H1 (cell line): ENCODE results near the gene RNF39. TPM values are rescaled to one million over a fixed set of nuclear protein-coding genes. Genes with fewer than 3 reads are reported as not detected.

ENCODE experiments used
- CTCF ChIA-PET: fragments of 300-600 bp; sonication (Branson Sonifier 250); formaldehyde crosslinking; loops from one replicate; lab custom pipeline; 2021; ENCODE audit not compliant: partially characterized antibody; lab: Charles Lee
- POLR2A ChIA-PET: fragments of 300-600 bp; sonication (Branson Sonifier 250); formaldehyde crosslinking; loops from one replicate; lab custom pipeline; 2021; ENCODE audit warnings: inconsistent platforms; ENCODE audit not compliant: partially characterized antibody; lab: Charles Lee
- DNase-seq, 2 experiments: peaks; one replicate each; pipeline versions ENCODE4 v3.0.0 to v3.0.0-alpha.2; 2010 to 2022; ENCODE audit warnings: low spot score in 2 of 2, low read depth in 1 of 2, mixed read lengths in 1 of 2
- FAIRE-seq: peaks from 2 replicates; lab custom pipeline; 2011; peaks lifted over from hg19 to GRCh38; lab: Jason Lieb, UNC
- H2AFZ ChIP-seq: 2 replicates; pipeline ENCODE4 v1.8.1; 2012; ENCODE audit warnings: low read length, inconsistent platforms
- H2AK5ac ChIP-seq: 2 replicates; pipeline ENCODE4 v1.6.1; 2013; ENCODE audit warnings: low read depth, low read length
- H2BK120ac ChIP-seq: replicated peaks from 2 replicates; pipeline ENCODE3; 2013; ENCODE audit warnings: low read depth, low read length, inconsistent platforms
- H2BK12ac ChIP-seq: 2 replicates; pipeline ENCODE4 v1.6.1; 2013; ENCODE audit warnings: low read depth, low read length
- H2BK15ac ChIP-seq: 2 replicates; pipeline ENCODE4 v1.6.1; 2013; ENCODE audit warnings: low read length
- H2BK20ac ChIP-seq: 2 replicates; pipeline ENCODE4 v1.6.1; 2013; ENCODE audit warnings: low read length
- H2BK5ac ChIP-seq: 2 replicates; pipeline ENCODE4 v1.6.1; 2013; ENCODE audit warnings: low read depth, low read length
- H3K14ac ChIP-seq: 2 replicates; pipeline ENCODE4 v1.6.1; 2013; ENCODE audit warnings: inconsistent platforms; ENCODE audit not compliant: insufficient read length
- H3K18ac ChIP-seq: 2 replicates; pipeline ENCODE4 v1.6.1; 2013; ENCODE audit warnings: low read length; ENCODE audit errors: extremely low read depth
- H3K23ac ChIP-seq: 2 replicates; pipeline ENCODE4 v1.6.1; 2013; ENCODE audit warnings: inconsistent platforms; ENCODE audit not compliant: insufficient read length
- H3K23me2 ChIP-seq: 2 replicates; pipeline ENCODE4 v1.6.1; 2013; ENCODE audit warnings: low read depth, low read length
- H3K27ac ChIP-seq: 2 replicates; pipeline ENCODE4 v1.6.1; 2011; ENCODE audit warnings: low read depth, low read length, inconsistent platforms
- H3K27me3 ChIP-seq, 4 experiments: replicated peaks in 1 of 4; 1 replicate in 1 of 4; 2 replicates in 3 of 4; pipeline versions ENCODE4 v1.6.1 to v1.8.1; 2011 to 2013; ENCODE audit warnings: low read length in 3 of 4, mild to moderate bottlenecking in 3 of 4, inconsistent platforms in 2 of 4, mixed read lengths in 2 of 4, moderate library complexity in 1 of 4; ENCODE audit not compliant: control insufficient read depth in 3 of 4, insufficient read depth in 3 of 4; ENCODE audit errors: extremely low read depth in 1 of 4
- H3K36me3 ChIP-seq, 4 experiments: 2 replicates each; pipeline versions ENCODE4 v1.6.1 to v1.8.1; 2011 to 2013; ENCODE audit warnings: mild to moderate bottlenecking in 4 of 4, low read length in 3 of 4, moderate library complexity in 2 of 4, control low read depth in 1 of 4, inconsistent platforms in 1 of 4; ENCODE audit not compliant: insufficient read depth in 4 of 4, control insufficient read depth in 2 of 4
- H3K4ac ChIP-seq: replicated peaks from 2 replicates; pipeline ENCODE3; 2013; ENCODE audit warnings: low read length, low read depth, mixed read lengths, inconsistent platforms; ENCODE audit not compliant: insufficient read length
- H3K4me1 ChIP-seq, 4 experiments: replicated peaks in 1 of 4; 1 replicate in 1 of 4; 2 replicates in 3 of 4; pipeline versions ENCODE4 v1.6.1 to v1.8.1; 2011 to 2013; ENCODE audit warnings: low read length in 3 of 4, inconsistent platforms in 2 of 4, mixed read lengths in 1 of 4; ENCODE audit not compliant: insufficient read depth in 4 of 4, control insufficient read depth in 3 of 4
- H3K4me2 ChIP-seq, 2 experiments: 2 replicates each; pipeline versions ENCODE4 v1.6.1 to v1.8.1; 2011 to 2013; ENCODE audit warnings: low read depth in 2 of 2, low read length in 2 of 2, control low read depth in 1 of 2, inconsistent platforms in 1 of 2, mild to moderate bottlenecking in 1 of 2; ENCODE audit not compliant: insufficient read depth in 1 of 2
- H3K4me3 ChIP-seq, 4 experiments: fragments of 200-600, 300-600 bp in 1 of 4; sonication (generic), shearing (Covaris generic), sonication (Bioruptor Twin) in 1 of 4; 2 replicates each; pipeline versions ENCODE4 v1.5.1 to v1.8.1; 2011 to 2016; ENCODE audit warnings: low read length in 4 of 4, low read depth in 3 of 4, control low read depth in 2 of 4, inconsistent platforms in 2 of 4, mild to moderate bottlenecking in 2 of 4, mixed read lengths in 1 of 4, moderate library complexity in 1 of 4; ENCODE audit not compliant: insufficient read depth in 2 of 4; ENCODE audit errors: extremely low read depth in 1 of 4
- H3K56ac ChIP-seq: replicated peaks from 2 replicates; pipeline ENCODE3; 2013; ENCODE audit warnings: low read depth, mild to moderate bottlenecking, mixed read lengths, low read length, inconsistent platforms; ENCODE audit not compliant: insufficient read length
- H3K79me1 ChIP-seq: 2 replicates; pipeline ENCODE4 v1.6.1; 2013; ENCODE audit warnings: low read depth, low read length, control low read depth
- H3K79me2 ChIP-seq, 2 experiments: 2 replicates each; pipeline versions ENCODE4 v1.6.1 to v1.8.1; 2012 to 2013; ENCODE audit warnings: low read length in 2 of 2, mild to moderate bottlenecking in 2 of 2, inconsistent platforms in 1 of 2; ENCODE audit not compliant: insufficient read depth in 2 of 2, control insufficient read depth in 1 of 2
- H3K9ac ChIP-seq, 4 experiments: replicated peaks in 1 of 4; 1 replicate in 1 of 4; 2 replicates in 3 of 4; pipeline versions ENCODE4 v1.6.1 to v1.8.1; 2011 to 2013; ENCODE audit warnings: low read depth in 3 of 4, low read length in 3 of 4, control low read depth in 2 of 4, mild to moderate bottlenecking in 2 of 4, moderate library complexity in 2 of 4, inconsistent platforms in 1 of 4; ENCODE audit errors: extremely low read depth in 1 of 4
- H3K9me3 ChIP-seq, 2 experiments: 2 replicates each; pipeline versions ENCODE4 v1.6.1 to v1.8.1; 2012 to 2013; ENCODE audit warnings: mild to moderate bottlenecking in 2 of 2, moderate library complexity in 2 of 2, control low read depth in 1 of 2, inconsistent platforms in 1 of 2, low read depth in 1 of 2, low read length in 1 of 2, mixed read lengths in 1 of 2; ENCODE audit not compliant: insufficient read depth in 2 of 2
- H4K20me1 ChIP-seq, 2 experiments: replicated peaks in 1 of 2; 2 replicates each; pipeline versions ENCODE3 to v1.8.1; 2011 to 2013; ENCODE audit warnings: inconsistent platforms in 2 of 2, low read length in 2 of 2, mild to moderate bottlenecking in 1 of 2; ENCODE audit not compliant: insufficient read depth in 2 of 2, control insufficient read depth in 1 of 2
- H4K5ac ChIP-seq: 2 replicates; pipeline ENCODE4 v1.6.1; 2013; ENCODE audit warnings: low read length, low read depth, mixed read lengths, inconsistent platforms; ENCODE audit not compliant: insufficient read length
- H4K8ac ChIP-seq: 2 replicates; pipeline ENCODE4 v1.8.0; 2013; ENCODE audit warnings: mild to moderate bottlenecking, moderate library complexity, low read length, inconsistent platforms; ENCODE audit not compliant: insufficient read depth; ENCODE audit errors: extremely low read depth
- H4K91ac ChIP-seq: replicated peaks from 2 replicates; pipeline ENCODE3; 2013; ENCODE audit warnings: low read length, mixed read lengths, inconsistent platforms; ENCODE audit not compliant: insufficient read length
- ASH2L ChIP-seq: fragments of 200-600, 300-600 bp; sonication (generic); IDR thresholded peaks from one replicate; pipeline ENCODE4 v1.7.1; 2017; ENCODE audit warnings: low read length
- CBX8 ChIP-seq: fragments of 300-800, 300-1000 bp; sonication (generic); IDR thresholded peaks from 2 replicates; pipeline ENCODE4 v1.7.1; 2016; ENCODE audit warnings: low read depth, low read length, borderline replicate concordance
- EP300 ChIP-seq, 2 experiments: IDR thresholded peaks; 1 replicate in 1 of 2; 2 replicates in 1 of 2; pipeline ENCODE4 v1.6.1; 2011 to 2012; ENCODE audit warnings: low read depth in 2 of 2, low read length in 2 of 2, mild to moderate bottlenecking in 2 of 2, borderline replicate concordance in 1 of 2, inconsistent platforms in 1 of 2, moderate library complexity in 1 of 2
- HDAC6 ChIP-seq: IDR thresholded peaks from one replicate; pipeline ENCODE4 v1.7.1; 2012; ENCODE audit warnings: low read depth, mild to moderate bottlenecking, inconsistent platforms, low read length, moderate library complexity
- MAX ChIP-seq: IDR thresholded peaks from 2 replicates; pipeline ENCODE4 v1.6.1; 2012; ENCODE audit warnings: inconsistent platforms
- NANOG ChIP-seq: IDR thresholded peaks from 2 replicates; pipeline ENCODE4 v1.6.1; 2011; ENCODE audit warnings: low read length, low read depth, mild to moderate bottlenecking, inconsistent platforms; ENCODE audit not compliant: insufficient read depth, poor library complexity, severe bottlenecking
- POLR2A ChIP-seq, 2 experiments: IDR thresholded peaks; 1 replicate in 1 of 2; 2 replicates in 1 of 2; pipeline ENCODE4 v1.6.1; 2011; ENCODE audit warnings: low read depth in 2 of 2, low read length in 2 of 2, mild to moderate bottlenecking in 2 of 2; ENCODE audit errors: control extremely low read depth in 1 of 2
- RBBP5 ChIP-seq: IDR thresholded peaks from 2 replicates; pipeline ENCODE4 v1.7.1; 2012; ENCODE audit warnings: low read depth, mild to moderate bottlenecking, inconsistent platforms, low read length, moderate library complexity, borderline replicate concordance
- RNF2 ChIP-seq: fragments of 200-900, 300-1000 bp; sonication (generic); IDR thresholded peaks from 2 replicates; pipeline ENCODE4 v1.7.1; 2016; ENCODE audit warnings: borderline replicate concordance, low read depth, mild to moderate bottlenecking, antibody characterized with exemption, low read length; ENCODE audit not compliant: poor library complexity, severe bottlenecking; ENCODE audit errors: missing control alignments
- SIN3A ChIP-seq, 2 experiments: IDR thresholded peaks in 1 of 2; conservative IDR thresholded peaks in 1 of 2; 2 replicates each; pipeline ENCODE4 v1.6.1; 2011 to 2012; ENCODE audit warnings: low read length in 2 of 2, improper control_type of control experiment in 1 of 2, low read depth in 1 of 2, mild to moderate bottlenecking in 1 of 2
- SIX5 ChIP-seq: IDR thresholded peaks from 2 replicates; pipeline ENCODE4 v1.6.1; 2011; ENCODE audit warnings: mild to moderate bottlenecking, low read depth, low read length
- USF2 ChIP-seq: IDR thresholded peaks from 2 replicates; pipeline ENCODE4 v1.6.1; 2011; ENCODE audit warnings: low read length, improper control_type of control experiment
- WGBS, 2 experiments: shearing (Covaris generic) in 1 of 2; methylation state at CpG; one replicate each; pipeline versions ENCODE4 v1.1.6 to v1.1.7; 2013 to 2015; ENCODE audit warnings: low lambda C conversion rate in 2 of 2, mixed read lengths in 2 of 2, inconsistent platforms in 1 of 2, low coverage in 1 of 2, missing lambda C conversion rate in 1 of 2; ENCODE audit not compliant: insufficient replicate concordance in 2 of 2, insufficient coverage in 1 of 2, insufficient read length in 1 of 2; ENCODE audit errors: extremely low coverage in 1 of 2, missing lambda C conversion rate in 1 of 2; 5-methylcytosine and 5-hydroxymethylcytosine counted together
- polyA plus RNA-seq, 7 experiments: library from polyadenylated mRNA; depleted of rRNA in 3 of 7; stranded (reverse) in 5 of 7; unstranded in 2 of 7; fragments of >200 nt in 5 of 7; fragments of 200-250 nt in 2 of 7; gene quantifications; 1 replicate in 5 of 7; 2 replicates in 1 of 7; 4 replicates in 1 of 7; pipeline versions ENCODE4 v1.2.1 to v1.2.3, GENCODE V29; 2011 to 2013; ENCODE audit warnings: missing spikeins in 2 of 7, mixed read lengths in 2 of 7
- total RNA-seq: library from RNA; stranded (reverse); fragmentation: NEBNext Ultra II Directional; extraction: Animal tissue kit (Norgen Biotek cat#: 25700); gene quantifications from 2 replicates; pipeline ENCODE4 v1.2.1, GENCODE V29; 2021

The RNF39 gene
- total and polyA plus RNA-seq, 2 of the 8 experiments (the other 6 are each of a cell fraction or from before 2014, with no cell fraction given), result 1.4 to 2.3 TPM

GRCh38 chr6:30063315-30063714 is 12.3 kb downstream of the RNF39 start:
- H3K4me1 ChIP-seq, result peaks cover 0 to 9% (median 7%) of the 10 kb centered on the region in 4 experiments; a peak in 5 of 7 replicates
- peaks cover 18% of the 10 kb centered on the region for H3K23me2 ChIP-seq
- no peaks in the 10 kb centered on the region for H3K79me1 ChIP-seq
- no peak overlapping the region for H4K91ac ChIP-seq
- no peak overlapping the region for H3K23ac ChIP-seq
- H4K5ac ChIP-seq, result no peak overlapping the region
- H2BK20ac ChIP-seq, result no peak overlapping the region
- no peak overlapping the region for H3K4me2 ChIP-seq
- no peaks in the 10 kb centered on the region for H3K27me3 ChIP-seq
- no peak overlapping the region for H3K18ac ChIP-seq
- H2BK15ac ChIP-seq, result no peak overlapping the region
- no peak overlapping the region for H2BK12ac ChIP-seq
- no peak overlapping the region for H3K4me3 ChIP-seq
- no peak overlapping the region for H3K56ac ChIP-seq
- no peak overlapping the region for H3K9ac ChIP-seq
- DNase-seq (no peak), FAIRE-seq (no peak)
- H4K8ac ChIP-seq, result no peak overlapping the region
- no peak overlapping the region for H2AK5ac ChIP-seq
- no peaks in the 10 kb centered on the region for H4K20me1 ChIP-seq
- no peaks in the 10 kb centered on the region; a peak in 2 of 8 replicates for H3K36me3 ChIP-seq
- H3K9me3 ChIP-seq, result no peaks in the 10 kb centered on the region
- no peak overlapping the region for H3K14ac ChIP-seq
- H3K27ac ChIP-seq, result no peak overlapping the region
- POLR2A ChIA-PET, result no interaction called here
- 86% methylated on average over 2 of the region's 2 CpGs; no CpG with 5 or more reads in 1 of the 2 experiments for WGBS, 2 experiments
- no peak overlapping the region for H2BK120ac ChIP-seq
- no peak overlapping the region for H3K4ac ChIP-seq
- H2AFZ ChIP-seq, result no peak overlapping the region
- no peak overlapping the region for H2BK5ac ChIP-seq
- H3K79me2 ChIP-seq, result peaks cover 0 to 16% of the 10 kb centered on the region in 2 experiments; a peak in 2 of 4 replicates
- CTCF ChIA-PET, result no interaction called here
- TF ChIP-seq EP300 (IDR thresholded peaks at IDR 0.05; ENCODE audit: borderline replicate concordance in 1 of 2, low read depth in 2 of 2, low read length in 2 of 2), result no peak
- TF ChIP-seq SIN3A (conservative IDR thresholded peaks at IDR 0.05 in 1 of 2, IDR thresholded peaks at IDR 0.05 in 1 of 2; ENCODE audit: low read depth in 1 of 2, low read length in 2 of 2), result no peak
- no peak for TF ChIP-seq NANOG
- no peak for TF ChIP-seq RNF2
- no peak for TF ChIP-seq ASH2L
- no peak for TF ChIP-seq SIX5
- TF ChIP-seq HDAC6, result no peak
- TF ChIP-seq POLR2A (IDR thresholded peaks at IDR 0.05; ENCODE audit: control extremely low read depth in 1 of 2, low read depth in 2 of 2, low read length in 2 of 2), result no peak
- no peak for TF ChIP-seq RBBP5
- no peak for TF ChIP-seq USF2
- TF ChIP-seq MAX, result no peak
- no peak for TF ChIP-seq CBX8
